ENCODE measurements around the gene CFAP77. TPM values are rescaled to one million over a fixed set of nuclear protein-coding genes. Genes with fewer than 3 reads are reported as not detected.
A peak's percentile ranks its signal among the peaks of the same experiment; 100 is the strongest.

Gene CFAP77
- total RNA-seq (0.50 TPM), polyA plus RNA-seq (ENCODE audit: insufficient read depth, low read depth, low replicate concordance) (not detected)
- long read RNA-seq, donor 1, partial matches to known transcripts = 0 of 1 reads
- long read RNA-seq, donor 1, other reads (novel, unspliced or antisense) = 0 of 1 reads
- long read RNA-seq, donor 2, partial matches to known transcripts = 0 of 1 reads
- long read RNA-seq, donor 2, other reads (novel, unspliced or antisense) = 0 of 1 reads
- long read RNA-seq, donor 3, partial matches to known transcripts = 0 of 1 reads
- long read RNA-seq, donor 3, other reads (novel, unspliced or antisense) = 0 of 1 reads
- long read RNA-seq, donor 4, partial matches to known transcripts = 0 of 1 reads
- long read RNA-seq, donor 4, other reads (novel, unspliced or antisense) = 0 of 1 reads
- long read RNA-seq, donor 5 = 0 reads
- long read RNA-seq, donor 6, partial matches to known transcripts = 36 of 37 reads
- long read RNA-seq, donor 6, other reads (novel, unspliced or antisense) = 0 of 37 reads
- long read RNA-seq, donor 7, partial matches to known transcripts = 0 of 1 reads
- long read RNA-seq, donor 7, other reads (novel, unspliced or antisense) = 1 of 1 reads
- long read RNA-seq, donor 8 = 0 reads
- long read RNA-seq, donor 9, partial matches to known transcripts = 0 of 7 reads
- long read RNA-seq, donor 9, other reads (novel, unspliced or antisense) = 6 of 7 reads
- long read RNA-seq, donor 10 = 0 reads

DNA sequence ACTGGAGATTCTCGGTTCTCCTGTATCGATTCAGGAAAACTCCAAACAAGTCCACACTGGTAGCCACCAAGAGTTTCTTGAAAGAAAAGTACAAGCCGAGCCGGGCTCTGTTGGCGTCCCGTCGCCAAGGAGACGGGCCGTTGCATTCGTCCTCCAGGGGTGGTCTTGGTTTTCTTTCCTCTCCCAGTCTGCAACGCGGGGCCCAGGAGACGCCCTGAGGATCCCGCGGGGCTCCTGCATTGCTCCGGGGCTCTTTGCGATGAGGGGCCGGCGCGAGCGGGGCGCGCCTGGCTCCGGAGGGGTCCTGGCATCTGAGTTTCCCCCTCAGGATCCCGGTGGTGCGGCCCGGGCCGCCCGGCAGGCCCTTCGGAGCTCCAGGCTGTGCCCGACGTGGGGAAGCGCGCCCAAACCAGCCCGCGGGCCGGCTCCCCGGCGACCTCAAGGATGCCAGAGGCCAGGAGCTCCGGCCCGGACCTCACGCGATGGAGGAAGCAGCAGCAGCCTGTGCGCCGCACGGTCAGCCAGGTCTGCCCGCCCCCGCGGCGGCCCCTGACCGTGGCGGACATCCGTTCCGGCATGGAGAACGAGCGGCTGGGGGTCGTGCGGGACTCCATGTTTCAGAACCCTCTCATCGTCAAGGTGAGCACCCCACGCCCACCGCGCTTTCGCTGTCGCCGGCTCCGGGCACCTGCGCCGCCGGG, at the start of gene CFAP77:
TSS of gene CFAP77 (plus strand) at position 384 of the 701 bp plus-strand sequence. CDS start at position 445, 61 bp downstream.
- peak within 1 kb of the TSS in 1 of 3 donors; percentile 16 for H3K9ac ChIP-seq (ENCODE audit: low read length in 3 of 3)
- intact Hi-C loops (cut with DNase I) = loop anchor here (10.0 kb wide), 1 partner anchor 165 kb away; no protein-coding TSS in a partner anchor
- no peaks in the 10 kb centered on the region for H3K36me3 ChIP-seq (ENCODE audit: control insufficient read depth in 2 of 3, insufficient read depth in 3 of 3, low read length in 3 of 3)
- H3K27me3 ChIP-seq (ENCODE audit: control insufficient read depth, insufficient read depth, low read length) = peaks cover 4% of the 10 kb centered on the region
- DNase-seq (peak; percentile 65 to 81 (median 74)), FAIRE-seq (no peak)
- no peak for TF ChIP-seq CTCF (IDR thresholded peaks at IDR 0.05; ENCODE audit: borderline replicate concordance, extremely low read depth, insufficient read depth)
- H3K9me3 ChIP-seq (ENCODE audit: control insufficient read depth in 2 of 3, insufficient read depth in 1 of 3, low read length in 3 of 3) = no peaks in the 10 kb centered on the region
- no peak within 1 kb of the TSS for H3K27ac ChIP-seq (ENCODE audit: low read depth in 2 of 2, low read length in 2 of 2)
- peaks cover 0 to 23% (median 0%) of the 10 kb centered on the region in 3 donors for H3K4me1 ChIP-seq (ENCODE audit: control insufficient read depth in 2 of 3, insufficient read depth in 2 of 3, low read depth in 1 of 3, low read length in 3 of 3)
- peak within 1 kb of the TSS; percentile 16 to 31 (median 21) for H3K4me3 ChIP-seq (ENCODE audit: low read length in 3 of 3)

DNA sequence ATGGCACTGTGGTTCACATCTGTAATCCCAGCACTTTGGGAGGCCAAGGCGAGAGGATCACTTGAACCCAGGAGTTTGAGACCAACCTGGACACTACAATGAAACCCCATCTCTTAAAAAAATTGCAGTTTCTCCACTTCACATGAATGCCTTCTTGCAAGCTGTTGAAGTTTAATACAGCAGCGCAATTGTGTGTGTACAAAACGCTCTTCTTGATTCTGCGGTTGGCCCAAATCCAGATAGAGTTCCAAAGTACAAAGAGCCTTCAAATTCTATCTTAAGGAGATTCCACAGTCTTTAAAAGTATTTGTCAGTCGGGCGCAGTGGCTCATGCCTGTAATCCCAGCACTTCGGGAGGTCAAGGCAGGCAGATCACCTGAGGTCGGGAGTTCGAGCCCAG, 45.9 kb upstream of the CFAP77 start:
- Histone ChIP-seq H3K9me3 (ENCODE audit: control insufficient read depth in 2 of 3, insufficient read depth in 1 of 3, low read length in 3 of 3) (no peaks in the 10 kb centered on the region), H3K4me1 (ENCODE audit: control insufficient read depth in 2 of 3, insufficient read depth in 2 of 3, low read depth in 1 of 3, low read length in 3 of 3) (no peaks in the 10 kb centered on the region), H3K27ac (ENCODE audit: low read depth in 2 of 2, low read length in 2 of 2) (no peak overlapping the region), H3K27me3 (ENCODE audit: control insufficient read depth, insufficient read depth, low read length) (no peaks in the 10 kb centered on the region), H3K36me3 (ENCODE audit: control insufficient read depth in 2 of 3, insufficient read depth in 3 of 3, low read length in 3 of 3) (no peaks in the 10 kb centered on the region), H3K4me3 (ENCODE audit: low read length in 3 of 3) (no peak overlapping the region), H3K9ac (ENCODE audit: low read length in 3 of 3) (no peak overlapping the region)
- FAIRE-seq (no peak), DNase-seq (no peak)
- no peak for TF ChIP-seq CTCF (IDR thresholded peaks at IDR 0.05; ENCODE audit: borderline replicate concordance, extremely low read depth, insufficient read depth)
- intact Hi-C loops (cut with DNase I) = no loop called here

DNA sequence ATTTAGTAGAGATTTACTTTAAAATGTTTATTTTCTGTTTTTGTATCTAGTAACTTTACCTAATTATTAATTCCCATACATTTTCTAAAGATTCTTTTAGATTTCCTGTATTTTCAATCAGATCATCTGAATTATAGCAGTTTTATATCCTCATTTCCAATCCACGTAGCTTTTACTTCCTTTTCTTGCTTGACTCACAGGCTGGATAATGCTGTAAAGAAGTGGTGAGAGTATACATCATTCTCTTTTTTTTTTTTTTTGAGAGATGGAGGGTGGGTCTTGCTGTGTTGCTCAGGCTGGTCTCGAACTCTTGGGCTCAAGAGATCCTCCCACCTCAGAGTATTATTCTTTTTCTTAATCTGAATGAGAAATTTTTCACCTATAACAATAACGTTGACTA, 44.0 kb upstream of the CFAP77 start:
- no peak for FAIRE-seq
- H3K9ac ChIP-seq (ENCODE audit: low read length in 3 of 3) = no peak overlapping the region
- no peak for DNase-seq

More for the DNA sequence above, 44.0 kb upstream of the CFAP77 start:
- H3K4me3 ChIP-seq (ENCODE audit: low read length in 3 of 3) = no peak overlapping the region
- no peak overlapping the region for H3K27ac ChIP-seq (ENCODE audit: low read depth in 2 of 2, low read length in 2 of 2)
- intact Hi-C loops (cut with DNase I) = no loop called here
- no peaks in the 10 kb centered on the region for H3K36me3 ChIP-seq (ENCODE audit: control insufficient read depth in 2 of 3, insufficient read depth in 3 of 3, low read length in 3 of 3)
- H3K9me3 ChIP-seq (ENCODE audit: control insufficient read depth in 2 of 3, insufficient read depth in 1 of 3, low read length in 3 of 3) = no peaks in the 10 kb centered on the region
- no peaks in the 10 kb centered on the region for H3K4me1 ChIP-seq (ENCODE audit: control insufficient read depth in 2 of 3, insufficient read depth in 2 of 3, low read depth in 1 of 3, low read length in 3 of 3)
- H3K27me3 ChIP-seq (ENCODE audit: control insufficient read depth, insufficient read depth, low read length) = no peaks in the 10 kb centered on the region
- no peak for TF ChIP-seq CTCF (IDR thresholded peaks at IDR 0.05; ENCODE audit: borderline replicate concordance, extremely low read depth, insufficient read depth)
